Endothelial cell of umbilical vein (primary cell): ENCODE data around the gene TMEM181. TPM values are rescaled to one million over a fixed set of nuclear protein-coding genes. Genes with fewer than 3 reads are reported as not detected.

Experiments used
- BruUV-seq: library from RNA; stranded (reverse); fragments of 400-500 nt; replicated peaks from 2 replicates; lab custom pipeline; 2021; lab: Mats Ljungman, UMichigan
- CTCF ChIA-PET: fragments of 300-600, 350-600 bp; sonication (Branson Sonifier 250); formaldehyde crosslinking; loops from one replicate; lab custom pipeline; 2021; ENCODE audit warnings: antibody characterized with exemption, inconsistent platforms; lab: Charles Lee
- POLR2A ChIA-PET: fragments of 300-600, 350-600 bp; sonication (Branson Sonifier 250); formaldehyde crosslinking; loops from one replicate; lab custom pipeline; 2021; ENCODE audit warnings: antibody characterized with exemption, inconsistent platforms; lab: Charles Lee
- DNase-seq: peaks from one replicate; pipeline ENCODE4 v3.0.0-alpha.2; 2011; ENCODE audit warnings: low read depth, low spot score
- FAIRE-seq: peaks from 2 replicates; lab custom pipeline; 2011; peaks lifted over from hg19 to GRCh38; lab: Jason Lieb, UNC
- H2AFZ ChIP-seq: 2 replicates; pipeline ENCODE4 v1.6.0; 2012; ENCODE audit warnings: low read depth, low read length, control low read depth, inconsistent platforms
- H3K27ac ChIP-seq: 2 replicates; pipeline ENCODE4 v1.5.1; 2011; ENCODE audit warnings: low read depth, mild to moderate bottlenecking, control low read depth, low read length, moderate library complexity; ENCODE audit not compliant: insufficient read depth
- H3K27me3 ChIP-seq, 2 experiments: 2 replicates each; pipeline versions ENCODE4 v1.6.0 to v1.6.1; 2011; ENCODE audit warnings: low read length in 2 of 2, mixed read lengths in 1 of 2; ENCODE audit not compliant: control insufficient read depth in 2 of 2, insufficient read depth in 2 of 2
- H3K36me3 ChIP-seq, 2 experiments: 2 replicates in 1 of 2; 3 replicates in 1 of 2; pipeline ENCODE4 v1.5.1; 2011; ENCODE audit warnings: low read length in 2 of 2, mild to moderate bottlenecking in 1 of 2, moderate library complexity in 1 of 2; ENCODE audit not compliant: control insufficient read depth in 2 of 2, insufficient read depth in 2 of 2; ENCODE audit errors: extremely low read depth in 1 of 2
- H3K4me1 ChIP-seq: 3 replicates; pipeline ENCODE4 v1.5.1; 2011; ENCODE audit warnings: mild to moderate bottlenecking, low read length; ENCODE audit not compliant: control insufficient read depth, insufficient read depth; ENCODE audit errors: extremely low read depth
- H3K4me2 ChIP-seq: 2 replicates; pipeline ENCODE4 v1.6.1; 2011; ENCODE audit warnings: low read length, control low read depth, mixed read lengths; ENCODE audit not compliant: insufficient read depth
- H3K4me3 ChIP-seq, 3 experiments: fragments of 200-600 bp in 1 of 3; sonication (generic), shearing (Covaris generic) in 1 of 3; replicated peaks in 1 of 3; 2 replicates each; pipeline ENCODE4 v1.5.1; 2011 to 2016; ENCODE audit warnings: control low read depth in 3 of 3, low read length in 3 of 3, mild to moderate bottlenecking in 2 of 3, inconsistent platforms in 1 of 3, low read depth in 1 of 3, moderate library complexity in 1 of 3; ENCODE audit not compliant: insufficient read depth in 1 of 3
- H3K79me2 ChIP-seq: 2 replicates; pipeline ENCODE4 v1.6.0; 2012; ENCODE audit warnings: low read length, inconsistent platforms; ENCODE audit not compliant: control insufficient read depth, insufficient read depth
- H3K9ac ChIP-seq: replicated peaks from 2 replicates; pipeline ENCODE3; 2011; ENCODE audit warnings: low read length, control low read depth; ENCODE audit not compliant: insufficient read depth; ENCODE audit errors: extremely low read depth
- H3K9me1 ChIP-seq: replicated peaks from 3 replicates; pipeline ENCODE4 v1.6.0; 2011; ENCODE audit warnings: mild to moderate bottlenecking, low read length; ENCODE audit not compliant: control insufficient read depth, insufficient read depth; ENCODE audit errors: extremely low read depth
- H3K9me3 ChIP-seq: replicated peaks from 2 replicates; pipeline ENCODE4 v1.5.1; 2012; ENCODE audit warnings: low read length, inconsistent platforms; ENCODE audit not compliant: control insufficient read depth, insufficient read depth
- H4K20me1 ChIP-seq: replicated peaks from 2 replicates; pipeline ENCODE3; 2011; ENCODE audit warnings: mild to moderate bottlenecking, low read length; ENCODE audit not compliant: control insufficient read depth, insufficient read depth; ENCODE audit errors: extremely low read depth
- CTCF ChIP-seq, 2 donors: IDR thresholded peaks; 1 replicate in 1 of 2; 2 replicates in 1 of 2; pipeline ENCODE4 v1.5.1; 2011; ENCODE audit warnings: low read length in 2 of 2, mild to moderate bottlenecking in 2 of 2, moderate library complexity in 2 of 2, control low read depth in 1 of 2, inconsistent platforms in 1 of 2, low read depth in 1 of 2; ENCODE audit not compliant: insufficient read depth in 1 of 2; ENCODE audit errors: extremely low read depth in 1 of 2
- EZH2 ChIP-seq: IDR thresholded peaks from 2 replicates; pipeline ENCODE4 v1.6.1; 2012; ENCODE audit warnings: borderline replicate concordance, low read depth, mild to moderate bottlenecking, moderate library complexity, low read length, inconsistent platforms; ENCODE audit not compliant: severe bottlenecking
- FOS ChIP-seq: IDR thresholded peaks from 2 replicates; pipeline ENCODE4 v1.6.1; 2011; ENCODE audit warnings: mild to moderate bottlenecking, low read length, moderate library complexity, borderline replicate concordance; ENCODE audit not compliant: insufficient read depth
- GATA2 ChIP-seq: IDR thresholded peaks from 2 replicates; pipeline ENCODE4 v1.7.0; 2011; ENCODE audit warnings: low read depth, mild to moderate bottlenecking, moderate library complexity, mixed read lengths, low read length; ENCODE audit not compliant: insufficient read length, insufficient read depth
- JUN ChIP-seq: IDR thresholded peaks from 2 replicates; pipeline ENCODE4 v1.6.1; 2011; ENCODE audit warnings: borderline replicate concordance, low read depth; ENCODE audit not compliant: insufficient read length, insufficient read depth
- MYC ChIP-seq: IDR thresholded peaks from one replicate; pipeline ENCODE4 v1.6.1; 2011; ENCODE audit warnings: mild to moderate bottlenecking, low read depth, low read length
- POLR2A ChIP-seq: IDR thresholded peaks from 2 replicates; pipeline ENCODE4 v1.6.1; 2012; ENCODE audit warnings: low read depth, mild to moderate bottlenecking, control low read depth, low read length
- POLR2AphosphoS5 ChIP-seq: IDR thresholded peaks from 2 replicates; pipeline ENCODE4 v1.6.1; 2012; ENCODE audit warnings: low read depth, mild to moderate bottlenecking, control low read depth, low read length, moderate library complexity; ENCODE audit not compliant: insufficient read depth
- dilution Hi-C: fragments of 300-500 bp; cut with MboI; formaldehyde crosslinking; loops from one replicate; pipeline ENCODE4 v1.15.0; 2019; ENCODE audit warnings: low sequenced_read_pairs; ENCODE audit not compliant: extremely low pct_ligation_motif_present
- intact Hi-C: fragments of 100-400 bp; cut with micrococcal nuclease; formaldehyde crosslinking; loops from one replicate; pipeline ENCODE4 v1.10.0; 2022
- polyA plus RNA-seq, 4 experiments: library from polyadenylated mRNA; depleted of rRNA in 3 of 4; stranded (reverse) in 3 of 4; unstranded in 1 of 4; fragments of >200 nt; gene quantifications; 2 replicates each; pipeline versions ENCODE4 v1.2.1 to v1.2.3, GENCODE V29; 2011 to 2012; ENCODE audit warnings: missing spikeins in 1 of 4
- total RNA-seq: library from RNA; stranded (reverse); gene quantifications from 2 replicates; pipeline ENCODE4 v1.2.3, GENCODE V29; 2021
- TF ChIP-seq, protein P1 (sequence below): IDR thresholded peaks from 2 replicates; pipeline ENCODE4 v1.6.1; 2011; ENCODE audit not compliant: insufficient read depth, insufficient read length

TMEM181 gene
- total and polyA plus RNA-seq, 2 donors (not counting 3 experiments of a cell fraction or from before 2014, with no cell fraction given), result 21.7 to 33.5 TPM

- H3K79me2 ChIP-seq, result no peaks in the 10 kb centered on the region
- TF ChIP-seq FOS, result no peak
- TF ChIP-seq POLR2A, result no peak
- no peak for TF ChIP-seq CTCF (IDR thresholded peaks at IDR 0.05; ENCODE audit: extremely low read depth in 1 of 2, insufficient read depth in 1 of 2, low read depth in 1 of 2, low read length in 2 of 2)
- no peak for TF ChIP-seq POLR2AphosphoS5
- TF ChIP-seq EZH2, result no peak
- no peak for TF ChIP-seq GATA2
- no peak for TF ChIP-seq MYC
- no peak for TF ChIP-seq JUN
- TF ChIP-seq, protein P1, sequence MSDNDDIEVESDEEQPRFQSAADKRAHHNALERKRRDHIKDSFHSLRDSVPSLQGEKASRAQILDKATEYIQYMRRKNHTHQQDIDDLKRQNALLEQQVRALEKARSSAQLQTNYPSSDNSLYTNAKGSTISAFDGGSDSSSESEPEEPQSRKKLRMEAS, result no peak
- no peak overlapping the region for H3K27ac ChIP-seq
- H3K9ac ChIP-seq, result no peak overlapping the region
- dilution Hi-C loops (no loop called here), intact Hi-C loops (no loop called here)
- H3K4me1 ChIP-seq, result no peaks in the 10 kb centered on the region
- no TSS peak for BruUV-seq
- DNase-seq (no peak), FAIRE-seq (no peak)
- H4K20me1 ChIP-seq, result no peaks in the 10 kb centered on the region
- POLR2A ChIA-PET, result no interaction called here
- H3K27me3 ChIP-seq, result no peaks in the 10 kb centered on the region
- CTCF ChIA-PET, result interaction anchor here (1.2 to 1.3 kb wide), 2 partner anchors 363 to 370 kb away, joined by 4 to 6 read pairs; no protein-coding TSS in a partner anchor
- H3K36me3 ChIP-seq, result peaks cover 15 to 36% of the 10 kb centered on the region in 2 experiments
- H3K4me2 ChIP-seq, result no peak overlapping the region
- no peak overlapping the region for H2AFZ ChIP-seq
- H3K9me3 ChIP-seq, result no peaks in the 10 kb centered on the region
- no peaks in the 10 kb centered on the region for H3K9me1 ChIP-seq
- H3K4me3 ChIP-seq, result no peak overlapping the region
These were observed 24.4 kb downstream of the TMEM181 start for GRCh38 chr6:158584236-158584651.
